ENCODE results near the gene CSNK1G1.
"Not testable (repeated sequence)": the region's sequence is repeated elsewhere in the genome, so short reads cannot be mapped to it uniquely, and the experiment has no call there.

Gene CSNK1G1

GRCh38 chr15:64279131-64279530 lies 76.8 kb downstream of the CSNK1G1 start:
- no peak for TF ChIP-seq CTCF (IDR thresholded peaks at IDR 0.05; ENCODE audit: low read depth, low read length)
- in situ Hi-C loops (cut with HindIII; ENCODE audit: low sequenced_read_pairs) = no loop called here
- no peak overlapping the region for H3K4me3 ChIP-seq (ENCODE audit: low read depth, low read length)
- DNase-seq (ENCODE audit: low read depth, low spot score) = no peak

- DNase-seq (ENCODE audit: low read depth, low spot score) = no peak
- H3K4me3 ChIP-seq (ENCODE audit: low read depth, low read length) = no peak overlapping the region
- TF ChIP-seq CTCF (IDR thresholded peaks at IDR 0.05; ENCODE audit: low read depth, low read length) = no peak
- in situ Hi-C loops (cut with HindIII; ENCODE audit: low sequenced_read_pairs) = no loop called here
Observed at GRCh38 chr15:64275934-64276333, 80.0 kb downstream of the CSNK1G1 start.

GRCh38 chr15:64274341-64274950 lies 81.5 kb downstream of the CSNK1G1 start:
- in situ Hi-C loops (cut with HindIII; ENCODE audit: low sequenced_read_pairs) = no loop called here
- DNase-seq (ENCODE audit: low read depth, low spot score) = no peak
- no peak for TF ChIP-seq CTCF (IDR thresholded peaks at IDR 0.05; ENCODE audit: low read depth, low read length)
- no peak overlapping the region for H3K4me3 ChIP-seq (ENCODE audit: low read depth, low read length)

- no peak overlapping the region for H3K4me3 ChIP-seq (ENCODE audit: low read depth, low read length)
- no peak for TF ChIP-seq CTCF (IDR thresholded peaks at IDR 0.05; ENCODE audit: low read depth, low read length)
- DNase-seq (ENCODE audit: low read depth, low spot score) = no peak
- in situ Hi-C loops (cut with HindIII; ENCODE audit: low sequenced_read_pairs) = no loop called here
Observed at GRCh38 chr15:64267331-64267973, 88.5 kb downstream of the CSNK1G1 start.

GRCh38 chr15:64265188-64265587 lies 90.8 kb downstream of the CSNK1G1 start:
- in situ Hi-C loops (cut with HindIII; ENCODE audit: low sequenced_read_pairs); H3K4me3 ChIP-seq (ENCODE audit: low read depth, low read length); DNase-seq (ENCODE audit: low read depth, low spot score): not testable (repeated sequence)

GRCh38 chr15:64264502-64264901 lies 91.5 kb downstream of the CSNK1G1 start:
- no peak overlapping the region for H3K4me3 ChIP-seq (ENCODE audit: low read depth, low read length)
- DNase-seq (ENCODE audit: low read depth, low spot score) = no peak
- TF ChIP-seq CTCF (IDR thresholded peaks at IDR 0.05; ENCODE audit: low read depth, low read length) = no peak
- in situ Hi-C loops (cut with HindIII; ENCODE audit: low sequenced_read_pairs) = no loop called here

- in situ Hi-C loops (cut with HindIII; ENCODE audit: low sequenced_read_pairs) = no loop called here
- no peak for TF ChIP-seq CTCF (IDR thresholded peaks at IDR 0.05; ENCODE audit: low read depth, low read length)
- no peak overlapping the region for H3K4me3 ChIP-seq (ENCODE audit: low read depth, low read length)
- no peak for DNase-seq (ENCODE audit: low read depth, low spot score)
Observed at GRCh38 chr15:64263567-64263966, 92.4 kb downstream of the CSNK1G1 start.

Measured in astrocyte of the spinal cord (primary cell).